Omental fat pad (tissue), 4 donors: ENCODE measurements around the gene UBAP1L. TPM values are rescaled to one million over a fixed set of nuclear protein-coding genes. Genes with fewer than 3 reads are reported as not detected.

Experiments
- ATAC-seq: fragments of 150-250 bp; one replicate; pipeline ENCODE4 v1.9.1; 2016; ENCODE audit warnings: mild to moderate bottlenecking, moderate library complexity; ENCODE audit not compliant: low FRiP score
- DNase-seq: peaks from one replicate; pipeline ENCODE4 v3.0.0-alpha.2; 2019; ENCODE audit warnings: low spot score
- total RNA-seq, 4 donors: library from RNA; depleted of rRNA; stranded (reverse); fragments of >200 nt; gene quantifications; one replicate each; pipeline ENCODE4 v1.1.0, GENCODE V29; 2016
- TF ChIP-seq, protein P1 (sequence below), 3 donors: fragments of 450-650 bp; IDR thresholded peaks; one replicate each; pipeline ENCODE4 v1.5.1; 2016 to 2017; ENCODE audit warnings: antibody characterized with exemption in 3 of 3, mild to moderate bottlenecking in 3 of 3, moderate library complexity in 2 of 3

UBAP1L gene
- total RNA-seq, 4 donors from 2014 or later = 2.9 to 5.6 (median 4.6) TPM

DNA sequence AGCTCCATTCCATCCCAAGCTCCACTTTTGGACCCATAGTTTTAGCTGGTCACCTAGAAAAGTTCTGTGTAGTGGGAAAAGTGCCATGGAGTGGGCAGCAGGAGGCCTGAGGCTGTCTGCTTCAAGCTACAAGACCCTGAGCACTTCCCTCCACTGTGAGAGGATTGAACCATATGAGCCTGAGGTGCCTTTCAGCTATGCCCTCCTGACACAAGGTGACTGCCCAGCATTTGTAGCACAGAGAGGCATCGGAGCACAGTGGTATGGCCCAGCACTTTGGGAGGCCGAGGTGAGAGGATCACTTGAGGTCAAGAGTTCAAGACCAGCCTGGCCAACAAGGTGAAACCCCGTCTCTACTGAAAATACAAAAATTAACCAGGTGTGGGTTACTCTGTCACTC lies 42.4 kb downstream of the UBAP1L start:
- TF ChIP-seq, protein P1, sequence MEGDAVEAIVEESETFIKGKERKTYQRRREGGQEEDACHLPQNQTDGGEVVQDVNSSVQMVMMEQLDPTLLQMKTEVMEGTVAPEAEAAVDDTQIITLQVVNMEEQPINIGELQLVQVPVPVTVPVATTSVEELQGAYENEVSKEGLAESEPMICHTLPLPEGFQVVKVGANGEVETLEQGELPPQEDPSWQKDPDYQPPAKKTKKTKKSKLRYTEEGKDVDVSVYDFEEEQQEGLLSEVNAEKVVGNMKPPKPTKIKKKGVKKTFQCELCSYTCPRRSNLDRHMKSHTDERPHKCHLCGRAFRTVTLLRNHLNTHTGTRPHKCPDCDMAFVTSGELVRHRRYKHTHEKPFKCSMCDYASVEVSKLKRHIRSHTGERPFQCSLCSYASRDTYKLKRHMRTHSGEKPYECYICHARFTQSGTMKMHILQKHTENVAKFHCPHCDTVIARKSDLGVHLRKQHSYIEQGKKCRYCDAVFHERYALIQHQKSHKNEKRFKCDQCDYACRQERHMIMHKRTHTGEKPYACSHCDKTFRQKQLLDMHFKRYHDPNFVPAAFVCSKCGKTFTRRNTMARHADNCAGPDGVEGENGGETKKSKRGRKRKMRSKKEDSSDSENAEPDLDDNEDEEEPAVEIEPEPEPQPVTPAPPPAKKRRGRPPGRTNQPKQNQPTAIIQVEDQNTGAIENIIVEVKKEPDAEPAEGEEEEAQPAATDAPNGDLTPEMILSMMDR (IDR thresholded peaks at IDR 0.05) = no peak
- DNase-seq (no peak), ATAC-seq (no peak)

DNA sequence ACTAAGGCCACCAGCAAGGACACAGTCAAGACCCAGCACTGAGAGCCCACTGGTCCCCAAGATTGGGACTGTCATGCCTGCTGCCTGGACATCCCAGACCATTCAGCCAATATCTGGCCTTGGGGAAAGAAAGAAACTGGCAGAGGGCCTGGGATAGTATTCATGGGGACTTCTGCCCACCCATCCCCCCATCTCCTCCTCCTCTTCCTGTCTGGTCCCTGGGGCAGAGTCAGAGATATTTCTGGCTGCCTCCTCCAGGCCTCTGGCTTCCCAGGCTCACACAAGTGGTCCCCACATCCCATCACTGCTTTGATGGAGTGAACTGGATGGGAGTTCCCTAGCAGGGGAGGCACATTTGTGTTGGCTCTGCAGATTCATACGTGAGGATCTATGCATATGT lies 43.0 kb downstream of the UBAP1L start:
- ATAC-seq = no peak

DNA sequence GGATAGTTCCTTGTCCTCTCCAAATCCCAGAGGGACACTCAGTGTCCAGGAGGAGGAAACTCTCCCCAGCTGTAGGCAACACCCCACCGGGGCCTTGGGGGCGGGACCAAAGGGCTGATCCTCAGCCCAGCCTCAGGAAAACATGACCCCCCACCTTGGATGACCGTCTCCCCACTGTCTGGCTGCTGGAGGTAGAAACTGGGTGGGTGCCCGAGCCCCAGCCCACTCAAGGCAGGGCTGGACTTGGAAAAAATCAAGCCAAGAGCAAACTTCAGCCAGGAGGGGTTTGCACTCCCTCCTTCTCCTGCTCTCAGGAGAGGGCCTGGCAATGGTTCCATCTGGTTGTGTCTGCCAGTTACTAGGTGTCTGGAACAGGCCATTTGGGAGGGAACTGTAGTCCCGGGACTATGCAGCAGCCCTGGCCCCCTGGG lies 43.6 kb downstream of the UBAP1L start:
- ATAC-seq (no peak), DNase-seq (no peak)
- TF ChIP-seq, protein P1 (IDR thresholded peaks at IDR 0.05) = no peak

More for the DNA sequence above, 43.0 kb downstream of the UBAP1L start:
- TF ChIP-seq, protein P1 (IDR thresholded peaks at IDR 0.05) = no peak
- no peak for DNase-seq

DNA sequence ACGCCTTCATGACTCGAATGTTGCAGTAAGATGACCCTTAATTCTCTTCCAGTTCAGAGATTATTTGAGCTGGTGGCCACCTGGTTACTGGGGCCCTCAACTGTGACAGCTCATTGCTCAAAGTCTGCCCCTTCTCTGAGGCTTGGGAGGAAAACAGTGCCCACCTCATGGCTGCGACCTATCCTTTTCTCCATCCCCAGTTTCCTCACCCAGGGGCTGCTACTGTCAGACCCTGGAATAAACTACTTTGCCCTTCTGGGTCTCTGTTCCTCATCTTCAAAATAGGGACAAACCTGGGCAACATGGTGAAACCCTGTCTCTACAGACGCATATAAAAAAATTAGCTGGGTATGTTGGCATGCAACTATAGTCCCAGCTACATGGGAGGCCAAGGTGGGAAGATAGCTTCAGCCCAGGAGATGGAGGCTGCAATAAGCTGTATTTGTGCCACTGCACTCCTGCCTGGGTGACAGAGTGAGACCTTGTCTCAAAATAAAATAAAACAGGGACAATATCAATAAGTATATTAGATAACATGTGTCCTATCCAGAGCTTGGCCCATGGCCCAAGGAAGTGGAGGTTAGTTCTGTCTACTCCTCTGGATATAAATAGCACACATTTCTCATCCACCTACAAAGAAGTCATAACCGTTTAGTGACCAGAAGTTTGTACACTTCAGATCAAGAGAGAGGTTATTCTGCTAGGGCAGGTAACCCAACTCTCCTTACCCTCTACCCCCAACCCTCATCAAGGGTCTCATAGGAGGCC lies 45.0 kb downstream of the UBAP1L start:
- ATAC-seq (no peak), DNase-seq (no peak)
- TF ChIP-seq, protein P1 (IDR thresholded peaks at IDR 0.05) = no peak

DNA sequence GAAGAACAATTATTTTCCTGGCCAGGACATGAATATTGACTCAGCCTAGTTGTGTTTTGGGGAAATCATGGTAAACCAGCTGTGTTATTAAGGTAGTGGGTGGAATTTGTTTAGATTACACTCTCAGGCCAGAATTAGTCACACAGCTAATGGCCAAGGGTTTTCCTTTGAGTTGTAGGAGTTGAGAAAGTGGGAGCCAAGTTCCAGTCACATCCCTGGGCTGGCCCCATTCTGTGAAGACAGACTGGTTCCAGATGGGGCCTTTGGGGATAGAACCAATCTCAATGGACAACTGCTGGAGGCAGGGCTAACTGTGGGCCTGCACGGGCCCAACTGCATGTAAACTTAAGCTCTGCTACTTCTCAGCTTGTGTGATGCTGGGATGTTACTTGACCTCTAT lies 45.8 kb downstream of the UBAP1L start:
- TF ChIP-seq, protein P1 (IDR thresholded peaks at IDR 0.05) = no peak
- DNase-seq (no peak), ATAC-seq (peak; percentile 36)

DNA sequence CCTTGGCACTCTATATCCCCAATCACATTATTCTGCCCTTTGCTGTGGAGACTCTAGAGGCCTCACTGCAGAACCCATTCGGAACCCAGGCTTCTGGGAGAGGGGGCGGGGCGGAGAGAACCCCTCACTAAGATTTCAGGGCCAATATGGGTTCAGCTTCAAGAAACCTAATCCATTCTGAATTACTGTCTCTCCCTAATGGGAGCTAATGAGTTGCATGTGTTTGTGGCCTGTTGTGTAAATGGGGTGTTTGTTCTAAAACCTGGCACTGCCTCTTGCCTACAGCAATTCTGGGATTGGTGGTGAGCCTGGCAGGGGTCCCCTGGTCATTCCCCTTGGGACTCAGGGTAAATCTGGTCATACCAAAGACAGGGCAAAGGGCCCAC lies 46.6 kb downstream of the UBAP1L start:
- TF ChIP-seq, protein P1 (IDR thresholded peaks at IDR 0.05) = no peak
- DNase-seq (no peak), ATAC-seq (no peak)
